Lower lobe of right lung (tissue), 2 donors: ENCODE measurements around the gene GATA5. TPM values are rescaled to one million over a fixed set of nuclear protein-coding genes. Genes with fewer than 3 reads are reported as not detected.

ENCODE experiments used
- ATAC-seq, 2 donors: fragments of 200-7000 bp; cut with Tn5 transposase; one replicate each; pipeline ENCODE4 v1.9.1; 2020 to 2022; ENCODE audit warnings: mild to moderate bottlenecking in 2 of 2, moderate library complexity in 2 of 2
- DNase-seq: peaks from one replicate; pipeline ENCODE4 v3.0.0-alpha.2; 2020
- H3K27ac ChIP-seq: fragments of 200-600 bp; one replicate; pipeline ENCODE4 v1.8.0; 2022
- H3K27me3 ChIP-seq: fragments of 200-600 bp; one replicate; pipeline ENCODE4 v1.8.0; 2022; ENCODE audit warnings: low read depth
- H3K36me3 ChIP-seq: fragments of 200-600 bp; one replicate; pipeline ENCODE4 v1.8.0; 2022; ENCODE audit warnings: mild to moderate bottlenecking
- H3K4me1 ChIP-seq: fragments of 200-600 bp; one replicate; pipeline ENCODE4 v1.8.0; 2022
- H3K4me3 ChIP-seq: fragments of 200-600 bp; one replicate; pipeline ENCODE4 v1.8.0; 2022; ENCODE audit warnings: mild to moderate bottlenecking
- H3K9me3 ChIP-seq: fragments of 200-600 bp; one replicate; pipeline ENCODE4 v1.8.0; 2022
- intact Hi-C: fragments of 100-400 bp; cut with DNase I; formaldehyde crosslinking; loops from one replicate; pipeline ENCODE4 v1.11.0; 2022
- total RNA-seq: library from RNA; stranded (reverse); fragmentation: NEBNext Ultra II Directional; extraction: Animal tissue kit (Norgen Biotek cat#: 25700); gene quantifications from one replicate; pipeline ENCODE4 v1.2.1, GENCODE V29; 2021
- TF ChIP-seq, protein P1 (sequence below): fragments of 200-600 bp; IDR thresholded peaks from one replicate; pipeline ENCODE4 v1.8.0; 2022; ENCODE audit warnings: antibody characterized with exemption, mild to moderate bottlenecking
- donor health status: DM: no; HTN: yes; CAD: no; lungs with severe emphysema.

Gene GATA5
- total RNA-seq, 1 donor from 2014 or later = 1.8 TPM

DNA sequence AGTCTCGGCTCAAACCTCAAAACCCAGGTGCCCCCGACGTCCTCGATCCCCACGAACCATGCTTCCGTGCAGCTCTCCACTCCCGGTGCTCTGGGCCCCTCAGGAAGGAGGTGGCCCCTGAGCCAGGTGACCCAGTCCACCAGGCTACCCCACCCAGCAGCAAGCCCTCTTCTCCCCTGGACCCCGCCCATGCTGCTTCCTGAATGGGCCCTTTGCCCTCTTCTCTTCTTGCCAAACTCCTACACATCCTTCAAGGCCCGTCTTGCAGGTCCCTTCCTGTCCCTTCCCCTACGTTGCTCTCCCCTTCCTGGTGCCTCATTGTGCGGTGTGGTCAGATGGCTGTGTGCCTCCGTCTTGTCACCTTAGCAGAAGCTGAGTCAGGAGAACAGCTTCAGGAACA lies 3.4 kb upstream of the GATA5 start:
- Histone ChIP-seq H3K4me1 (peaks cover 25% of the 10 kb centered on the region), H3K9me3 (no peaks in the 10 kb centered on the region), H3K36me3 (no peaks in the 10 kb centered on the region), H3K4me3 (no peak overlapping the region), H3K27ac (no peak overlapping the region), H3K27me3 (peaks cover 90% of the 10 kb centered on the region)
- intact Hi-C loops = no loop called here
- TF ChIP-seq, protein P1, sequence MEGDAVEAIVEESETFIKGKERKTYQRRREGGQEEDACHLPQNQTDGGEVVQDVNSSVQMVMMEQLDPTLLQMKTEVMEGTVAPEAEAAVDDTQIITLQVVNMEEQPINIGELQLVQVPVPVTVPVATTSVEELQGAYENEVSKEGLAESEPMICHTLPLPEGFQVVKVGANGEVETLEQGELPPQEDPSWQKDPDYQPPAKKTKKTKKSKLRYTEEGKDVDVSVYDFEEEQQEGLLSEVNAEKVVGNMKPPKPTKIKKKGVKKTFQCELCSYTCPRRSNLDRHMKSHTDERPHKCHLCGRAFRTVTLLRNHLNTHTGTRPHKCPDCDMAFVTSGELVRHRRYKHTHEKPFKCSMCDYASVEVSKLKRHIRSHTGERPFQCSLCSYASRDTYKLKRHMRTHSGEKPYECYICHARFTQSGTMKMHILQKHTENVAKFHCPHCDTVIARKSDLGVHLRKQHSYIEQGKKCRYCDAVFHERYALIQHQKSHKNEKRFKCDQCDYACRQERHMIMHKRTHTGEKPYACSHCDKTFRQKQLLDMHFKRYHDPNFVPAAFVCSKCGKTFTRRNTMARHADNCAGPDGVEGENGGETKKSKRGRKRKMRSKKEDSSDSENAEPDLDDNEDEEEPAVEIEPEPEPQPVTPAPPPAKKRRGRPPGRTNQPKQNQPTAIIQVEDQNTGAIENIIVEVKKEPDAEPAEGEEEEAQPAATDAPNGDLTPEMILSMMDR = no peak
- ATAC-seq (no peak), DNase-seq (no peak)

DNA sequence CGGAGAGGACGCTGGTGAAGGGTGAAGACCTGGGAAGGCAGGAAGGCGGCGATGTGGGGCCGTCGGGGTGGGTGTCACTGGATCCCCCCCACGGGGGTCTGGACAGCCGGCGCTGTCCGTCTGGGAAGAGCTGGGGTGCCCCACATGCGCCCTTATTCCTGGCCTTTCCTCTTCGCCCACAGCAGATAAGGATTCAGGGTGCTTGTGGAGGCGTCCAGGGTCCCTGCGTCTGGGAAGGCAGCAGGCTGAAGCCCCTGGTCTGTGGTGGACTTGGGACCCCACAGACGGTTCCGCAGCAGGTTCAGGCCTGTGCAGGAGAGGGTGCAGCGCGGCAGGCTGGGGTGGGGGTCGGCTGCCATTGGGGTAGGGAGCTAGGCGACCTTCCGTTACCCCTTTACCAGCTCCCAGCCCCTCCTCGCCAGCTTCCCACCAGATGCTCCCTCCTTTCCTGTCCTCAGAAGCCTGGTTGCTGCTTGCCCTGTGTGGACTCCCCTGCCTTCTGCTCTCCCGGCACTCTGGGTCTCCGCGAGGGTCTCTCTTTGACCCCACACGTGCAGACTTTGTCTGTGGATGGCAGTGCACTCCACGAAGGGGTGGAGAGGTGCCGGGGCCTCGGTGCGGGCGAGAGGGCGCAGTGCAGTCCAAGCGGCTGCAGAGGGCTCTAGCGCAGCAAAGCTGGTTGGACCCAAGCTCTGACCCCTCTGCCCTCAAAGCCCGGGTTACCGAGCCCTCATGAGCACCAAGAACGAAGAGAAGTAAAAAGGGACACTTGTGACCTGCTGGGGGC lies 2.1 kb upstream of the GATA5 start:
- Histone ChIP-seq H3K27me3 (peaks cover 90% of the 10 kb centered on the region), H3K36me3 (no peaks in the 10 kb centered on the region), H3K9me3 (no peaks in the 10 kb centered on the region), H3K4me3 (no peak overlapping the region), H3K27ac (no peak overlapping the region), H3K4me1 (peaks cover 24% of the 10 kb centered on the region)
- TF ChIP-seq, protein P1 = no peak
- intact Hi-C loops = no loop called here
- no peak for ATAC-seq
- DNase-seq = no peak

DNA sequence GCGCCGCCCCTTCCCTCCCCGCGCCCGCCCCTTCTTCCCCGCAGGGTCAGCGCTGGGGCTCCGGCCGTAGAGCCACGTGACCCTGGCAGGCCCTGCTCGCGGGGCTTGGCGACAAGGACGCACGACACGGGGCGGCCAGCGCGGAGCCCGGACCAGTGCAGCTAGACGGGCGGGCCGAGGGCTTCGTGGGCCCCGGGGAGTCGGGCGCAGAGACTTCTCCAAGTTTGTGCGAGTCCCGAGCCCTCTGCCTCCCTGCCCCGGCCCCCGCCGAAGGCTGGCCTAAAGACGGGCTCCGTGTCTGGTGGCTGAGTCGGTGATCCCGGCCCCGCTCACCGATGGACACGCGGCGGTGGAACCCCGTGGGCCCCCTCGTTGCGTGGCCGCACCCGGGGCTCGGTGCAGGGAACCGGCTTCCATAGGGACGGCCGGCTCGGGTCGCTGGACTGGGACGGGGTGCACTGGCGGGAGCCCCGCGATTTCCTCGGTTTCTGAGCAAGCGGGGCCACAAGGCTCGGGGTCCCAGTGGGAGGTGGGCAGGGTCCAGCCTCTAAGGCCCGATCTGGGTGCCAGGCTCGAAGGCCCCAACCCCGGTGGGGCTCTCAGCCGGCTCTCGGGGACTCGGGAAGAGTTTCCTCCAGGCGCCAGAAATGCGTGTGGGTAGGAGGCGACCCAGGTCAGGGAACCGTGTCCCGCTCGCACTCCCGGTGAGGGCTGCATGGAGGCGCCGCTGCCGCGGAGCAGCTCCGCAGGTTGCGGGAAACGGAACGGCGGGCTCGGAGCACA lies 452 bp upstream of the GATA5 start:
- H3K9me3 ChIP-seq = no peaks in the 10 kb centered on the region

DNA sequence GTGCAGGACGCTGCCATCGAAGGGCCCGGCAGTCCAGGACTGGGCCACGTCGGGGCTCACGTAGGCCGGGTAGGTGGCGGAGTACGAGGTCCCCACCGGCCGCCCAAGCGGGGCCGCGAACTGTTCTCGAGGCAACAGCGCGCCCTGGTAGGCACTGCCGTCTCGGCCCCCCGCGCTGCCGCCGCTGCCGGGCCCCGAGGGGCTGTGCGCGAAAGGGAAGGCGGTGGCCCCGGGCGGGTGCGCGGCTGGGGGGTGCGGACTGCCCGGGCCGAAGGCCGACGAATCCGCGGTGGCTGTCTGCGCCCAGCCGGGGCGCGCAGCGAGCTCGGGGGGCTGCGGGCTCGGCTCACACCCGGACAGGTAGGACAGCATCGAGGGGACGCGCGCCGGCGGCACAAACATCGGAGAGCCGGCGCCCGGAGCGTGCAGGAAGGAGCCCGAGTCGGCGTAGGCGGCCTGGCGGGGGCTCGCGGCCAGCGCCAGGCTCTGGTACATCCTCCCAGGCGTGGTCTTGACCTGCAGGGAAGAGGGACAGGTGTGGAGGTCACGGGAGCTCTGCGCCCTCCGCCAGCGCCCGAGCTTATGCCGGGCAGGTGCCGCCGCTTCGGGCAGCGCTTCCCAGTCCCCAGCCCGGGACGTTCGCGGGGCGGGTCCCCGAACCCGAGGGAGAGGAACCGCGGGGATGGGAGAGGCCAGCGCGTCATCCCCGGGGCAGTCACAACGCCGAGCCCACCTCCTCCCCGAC lies 596 bp downstream of the GATA5 start:
- Histone ChIP-seq H3K27me3 (peaks cover 88% of the 10 kb centered on the region), H3K36me3 (no peaks in the 10 kb centered on the region), H3K4me1 (peaks cover 12% of the 10 kb centered on the region), H3K27ac (peak overlapping the region; percentile 24), H3K9me3 (no peaks in the 10 kb centered on the region), H3K4me3 (peak overlapping the region; percentile 53)
- intact Hi-C loops = no loop called here
- TF ChIP-seq, protein P1 = no peak
- no peak for DNase-seq
- ATAC-seq = no peak

More for the DNA sequence above, 452 bp upstream of the GATA5 start:
- Histone ChIP-seq H3K4me1 (peaks cover 12% of the 10 kb centered on the region), H3K27ac (peak overlapping the region; percentile 38), H3K36me3 (no peaks in the 10 kb centered on the region), H3K27me3 (peaks cover 89% of the 10 kb centered on the region), H3K4me3 (peak overlapping the region; percentile 53)
- peak; percentile 35 to 44 for ATAC-seq
- intact Hi-C loops = no loop called here
- TF ChIP-seq, protein P1 = no peak
- no peak for DNase-seq

DNA sequence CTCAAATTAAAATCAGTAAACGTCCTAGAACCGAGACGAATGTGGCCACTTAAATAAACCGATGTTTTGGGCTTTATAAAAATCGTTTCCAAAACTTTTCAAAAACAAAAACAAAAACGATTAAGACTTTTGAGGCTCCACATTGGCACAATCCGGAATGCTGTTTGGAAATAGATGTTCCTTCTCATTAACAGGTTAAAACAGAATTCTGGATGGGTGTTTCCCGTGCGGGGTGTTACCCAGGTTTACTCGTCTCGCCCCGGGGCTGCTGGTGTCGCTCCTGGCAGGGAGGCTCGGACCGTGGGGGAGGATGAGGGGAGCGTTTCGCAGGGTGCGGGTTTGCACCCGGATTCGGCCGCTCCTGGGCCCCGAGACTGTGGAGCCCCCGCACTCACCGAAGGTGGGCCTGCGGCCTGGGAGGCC lies 1.2 kb downstream of the GATA5 start:
- Histone ChIP-seq H3K36me3 (no peaks in the 10 kb centered on the region), H3K27me3 (peaks cover 87% of the 10 kb centered on the region), H3K4me3 (peak overlapping the region; percentile 53), H3K9me3 (no peaks in the 10 kb centered on the region), H3K27ac (peak overlapping the region; percentile 24), H3K4me1 (peaks cover 12% of the 10 kb centered on the region)
- intact Hi-C loops = no loop called here
- TF ChIP-seq, protein P1 = no peak
- ATAC-seq (no peak), DNase-seq (no peak)
